ENCODE results near the gene POLA1. TPM values are rescaled to one million over a fixed set of nuclear protein-coding genes. Genes with fewer than 3 reads are reported as not detected.

The POLA1 gene, protein sequence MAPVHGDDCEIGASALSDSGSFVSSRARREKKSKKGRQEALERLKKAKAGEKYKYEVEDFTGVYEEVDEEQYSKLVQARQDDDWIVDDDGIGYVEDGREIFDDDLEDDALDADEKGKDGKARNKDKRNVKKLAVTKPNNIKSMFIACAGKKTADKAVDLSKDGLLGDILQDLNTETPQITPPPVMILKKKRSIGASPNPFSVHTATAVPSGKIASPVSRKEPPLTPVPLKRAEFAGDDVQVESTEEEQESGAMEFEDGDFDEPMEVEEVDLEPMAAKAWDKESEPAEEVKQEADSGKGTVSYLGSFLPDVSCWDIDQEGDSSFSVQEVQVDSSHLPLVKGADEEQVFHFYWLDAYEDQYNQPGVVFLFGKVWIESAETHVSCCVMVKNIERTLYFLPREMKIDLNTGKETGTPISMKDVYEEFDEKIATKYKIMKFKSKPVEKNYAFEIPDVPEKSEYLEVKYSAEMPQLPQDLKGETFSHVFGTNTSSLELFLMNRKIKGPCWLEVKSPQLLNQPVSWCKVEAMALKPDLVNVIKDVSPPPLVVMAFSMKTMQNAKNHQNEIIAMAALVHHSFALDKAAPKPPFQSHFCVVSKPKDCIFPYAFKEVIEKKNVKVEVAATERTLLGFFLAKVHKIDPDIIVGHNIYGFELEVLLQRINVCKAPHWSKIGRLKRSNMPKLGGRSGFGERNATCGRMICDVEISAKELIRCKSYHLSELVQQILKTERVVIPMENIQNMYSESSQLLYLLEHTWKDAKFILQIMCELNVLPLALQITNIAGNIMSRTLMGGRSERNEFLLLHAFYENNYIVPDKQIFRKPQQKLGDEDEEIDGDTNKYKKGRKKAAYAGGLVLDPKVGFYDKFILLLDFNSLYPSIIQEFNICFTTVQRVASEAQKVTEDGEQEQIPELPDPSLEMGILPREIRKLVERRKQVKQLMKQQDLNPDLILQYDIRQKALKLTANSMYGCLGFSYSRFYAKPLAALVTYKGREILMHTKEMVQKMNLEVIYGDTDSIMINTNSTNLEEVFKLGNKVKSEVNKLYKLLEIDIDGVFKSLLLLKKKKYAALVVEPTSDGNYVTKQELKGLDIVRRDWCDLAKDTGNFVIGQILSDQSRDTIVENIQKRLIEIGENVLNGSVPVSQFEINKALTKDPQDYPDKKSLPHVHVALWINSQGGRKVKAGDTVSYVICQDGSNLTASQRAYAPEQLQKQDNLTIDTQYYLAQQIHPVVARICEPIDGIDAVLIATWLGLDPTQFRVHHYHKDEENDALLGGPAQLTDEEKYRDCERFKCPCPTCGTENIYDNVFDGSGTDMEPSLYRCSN (N-terminal part only)
- total RNA-seq, result 8.1 and 23.1 TPM in 2 replicates

DNA sequence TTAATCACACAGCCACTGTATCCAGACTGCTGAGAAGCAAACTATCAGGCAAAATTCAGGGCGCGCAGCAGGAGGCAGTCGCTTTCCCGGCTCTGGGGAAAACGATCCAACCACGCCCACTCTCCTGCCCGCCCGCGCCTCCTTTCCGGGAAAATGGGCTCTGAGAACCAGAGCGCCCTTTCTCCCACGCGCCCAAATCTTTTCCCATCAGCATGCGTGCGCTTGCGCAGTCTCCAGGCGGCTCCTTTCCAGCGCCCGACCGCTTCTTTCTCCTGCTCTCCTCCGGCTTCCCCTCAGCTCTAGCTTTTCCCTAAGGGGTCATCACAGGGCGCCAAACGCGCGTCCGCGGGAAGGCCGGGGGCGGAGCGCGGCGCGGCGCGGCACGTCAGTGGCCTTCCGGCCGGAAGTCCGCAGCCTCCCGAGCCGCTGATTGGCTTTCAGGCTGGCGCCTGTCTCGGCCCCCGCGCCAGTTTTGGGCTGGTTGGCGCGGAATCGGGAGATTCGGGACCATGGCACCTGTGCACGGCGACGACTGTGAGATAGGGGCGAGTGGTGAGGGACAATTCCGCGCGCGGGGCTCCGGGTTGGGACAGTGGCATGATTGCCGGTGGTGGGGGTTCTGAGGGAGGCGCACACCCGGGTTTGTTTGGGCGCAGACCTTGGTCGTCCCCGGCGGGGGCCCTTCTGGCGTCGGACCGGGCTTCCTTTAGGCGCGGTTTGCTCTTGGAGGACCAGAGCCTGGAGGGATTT lies at the start of gene POLA1:
POLA1 (plus strand) TSS at position 466 of the 750 bp plus-strand sequence; CDS start at position 510, 44 bp downstream.

DNA sequence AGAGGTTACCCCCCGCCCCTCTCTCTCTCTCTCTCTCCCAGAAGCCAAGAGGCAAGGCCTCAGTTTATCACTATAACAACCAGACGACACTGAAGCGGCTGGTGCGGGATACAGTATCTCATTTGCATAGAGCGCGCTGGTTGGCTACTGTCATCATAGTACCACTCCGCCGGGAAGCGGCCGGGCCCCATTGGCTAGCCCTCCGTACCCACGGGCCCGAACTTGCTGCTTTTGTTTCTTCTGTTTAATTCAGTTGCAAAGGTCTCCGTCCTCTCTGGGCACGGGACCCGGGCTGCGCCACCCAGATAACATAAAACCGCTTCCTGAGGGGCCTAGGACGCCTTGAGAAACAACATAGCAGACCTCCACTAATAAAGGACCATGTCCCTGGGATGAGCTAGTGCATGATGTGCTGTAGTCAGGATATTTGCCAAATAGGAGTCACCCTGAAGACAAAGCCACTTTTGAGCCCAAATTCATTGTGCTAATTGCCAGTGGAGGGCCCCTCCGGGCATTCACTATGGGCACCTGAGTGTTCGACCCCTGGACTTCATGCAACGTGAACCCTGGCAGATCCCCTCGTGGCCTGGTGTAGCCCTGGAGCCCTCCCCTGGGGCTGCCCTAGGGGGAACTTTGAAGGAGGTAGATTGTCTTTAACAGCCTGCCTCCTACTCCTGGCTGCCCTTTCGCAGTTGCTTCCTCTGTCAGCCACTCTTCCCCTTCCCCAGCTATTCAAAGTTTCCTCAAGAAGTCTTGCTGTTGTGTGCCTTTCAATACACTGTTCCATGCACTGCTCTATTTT lies 46.3 kb upstream of the POLA1 start, which contains the start of gene PCYT1B:
PCYT1B (minus strand) TSS at position 91 of the 802 bp plus-strand sequence. CDS start 242 bp downstream, outside the sequence.

DNA sequence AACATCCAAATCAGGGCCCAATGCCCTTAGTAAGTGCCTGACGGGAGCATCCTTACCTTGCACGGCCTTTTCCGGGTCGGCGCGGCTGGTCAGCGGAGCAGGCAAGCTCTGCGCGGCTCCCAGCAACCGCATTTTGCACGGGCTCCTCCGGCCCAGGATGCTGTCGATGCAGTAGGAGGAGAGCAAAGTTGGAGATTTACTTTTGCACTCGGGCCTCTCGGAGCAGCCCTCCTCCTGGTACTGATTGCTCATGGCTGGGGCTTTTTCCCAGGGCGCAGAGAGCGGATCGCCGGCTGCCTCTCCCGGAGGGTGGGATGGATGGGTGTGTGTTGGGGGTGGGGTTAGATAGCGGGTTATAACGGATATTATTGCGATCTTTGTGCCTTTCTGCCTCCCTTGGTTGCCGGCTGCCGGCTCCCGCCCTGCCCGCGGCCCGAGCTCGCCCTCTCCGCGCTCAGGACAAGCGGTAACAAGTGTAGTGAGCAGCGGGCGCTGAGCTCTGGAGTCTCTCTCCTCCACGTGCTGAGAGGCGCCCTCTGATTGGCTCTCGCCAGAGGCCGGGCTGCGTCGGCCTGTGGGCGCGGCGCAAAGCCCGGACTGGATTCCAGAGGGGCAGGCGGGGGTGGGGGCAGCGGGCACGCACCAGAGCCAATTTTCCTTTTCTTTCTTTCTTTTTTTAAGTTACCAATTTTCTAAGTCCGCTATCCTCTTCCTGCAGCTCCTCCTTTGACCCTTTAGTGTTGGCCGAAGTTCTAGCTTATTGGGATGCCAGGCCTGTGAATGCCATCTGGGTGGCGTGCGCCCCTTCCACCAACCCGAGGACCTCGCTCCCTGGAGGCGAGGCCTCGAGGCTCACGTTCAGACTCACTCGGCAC lies 322.0 kb downstream of the POLA1 start, which contains the start of gene ARX:
ARX (minus strand) TSS at position 480 of the 875 bp plus-strand sequence; CDS start at position 252, 228 bp downstream.

Other genes with a start within 250 kb of the POLA1 start
- 7.9 and 9.5 TPM in 2 replicates for gene PDK3, start 228.6 kb upstream of the POLA1 start, total RNA-seq
- gene PCYT1B, start 46.6 kb upstream of the POLA1 start, total RNA-seq, result 0.15 and 0.17 TPM in 2 replicates

All from smooth muscle cell of trachea (primary cell).